Measurements from ENCODE around the gene PPP1R26. TPM values are rescaled to one million over a fixed set of nuclear protein-coding genes. Genes with fewer than 3 reads are reported as not detected.
"Not testable (repeated sequence)": the region's sequence is repeated elsewhere in the genome, so short reads cannot be mapped to it uniquely, and the experiment has no call there.

The PPP1R26 gene
- total and polyA plus RNA-seq, 5 donors from 2014 or later, result 0.05 to 2.5 (median 0.35) TPM; not detected in 1

DNA sequence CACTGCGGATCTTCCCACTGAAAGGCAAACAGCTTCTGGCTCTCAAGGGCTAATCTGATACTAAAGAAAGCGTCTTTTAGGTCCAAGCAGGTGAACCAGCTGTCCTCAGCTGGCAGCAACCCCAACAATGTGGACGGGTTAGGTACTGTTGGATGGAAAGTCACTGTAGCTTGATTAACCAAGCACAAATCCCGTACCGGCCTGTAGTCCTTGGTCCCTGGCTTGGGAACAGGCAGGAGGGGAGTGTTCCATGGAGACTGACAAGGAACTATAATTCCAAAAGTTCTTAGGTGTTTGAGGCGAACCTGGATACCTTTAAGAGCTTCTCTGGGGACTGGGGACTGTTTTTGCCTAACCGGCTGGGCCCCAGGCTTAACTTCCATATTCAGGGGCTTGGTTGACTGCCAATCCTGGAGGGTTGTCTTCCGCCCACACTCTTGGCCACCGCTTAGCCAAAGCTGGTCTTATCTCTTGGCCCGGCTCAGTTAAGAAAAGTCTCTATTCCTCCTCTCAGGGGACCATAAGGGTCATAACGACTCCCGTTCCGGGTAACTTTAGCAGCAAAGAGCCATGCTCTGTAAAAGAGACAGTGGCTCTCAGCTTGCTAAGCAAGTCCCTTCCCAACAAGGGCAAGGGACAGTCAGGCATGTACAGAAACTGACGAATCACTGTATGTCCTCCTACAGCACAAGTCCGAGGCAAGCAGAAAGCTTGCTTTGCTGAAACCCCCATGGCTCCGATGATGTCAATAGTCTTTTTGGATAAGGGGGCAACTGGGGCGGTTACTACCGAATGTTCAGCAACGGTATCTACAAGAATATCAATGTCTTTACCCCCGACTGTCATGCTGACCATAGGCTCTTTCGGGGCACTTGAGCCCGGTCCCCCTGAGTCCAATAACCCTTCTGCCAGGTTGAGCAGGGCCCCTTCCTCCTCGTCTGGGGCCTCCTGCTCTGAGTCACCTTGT lies 38.2 kb upstream of the PPP1R26 start:
- not testable (repeated sequence) for H3K9me3 Mint-ChIP-seq; DNase-seq; H3K27me3 ChIP-seq (ENCODE audit: control insufficient read depth, insufficient read depth, low read length); H3K36me3 ChIP-seq (ENCODE audit: control insufficient read depth, insufficient read depth, low read length); H3K36me3 Mint-ChIP-seq; H3K4me3 ChIP-seq (ENCODE audit: low read depth, low read length); H3K9me3 ChIP-seq (ENCODE audit: control insufficient read depth in 2 of 2, low read length in 2 of 2); ATAC-seq (ENCODE audit: low read depth in 2 of 2); H3K4me1 Mint-ChIP-seq; H3K4me3 Mint-ChIP-seq; H3K27ac Mint-ChIP-seq; H3K27ac ChIP-seq (ENCODE audit: insufficient read depth, low read length, poor library complexity, severe bottlenecking); H3K4me1 ChIP-seq (ENCODE audit: control insufficient read depth, insufficient read depth, low read length, poor library complexity, severe bottlenecking)
- peaks cover 15% of the 10 kb centered on the region for H3K27me3 Mint-ChIP-seq

DNA sequence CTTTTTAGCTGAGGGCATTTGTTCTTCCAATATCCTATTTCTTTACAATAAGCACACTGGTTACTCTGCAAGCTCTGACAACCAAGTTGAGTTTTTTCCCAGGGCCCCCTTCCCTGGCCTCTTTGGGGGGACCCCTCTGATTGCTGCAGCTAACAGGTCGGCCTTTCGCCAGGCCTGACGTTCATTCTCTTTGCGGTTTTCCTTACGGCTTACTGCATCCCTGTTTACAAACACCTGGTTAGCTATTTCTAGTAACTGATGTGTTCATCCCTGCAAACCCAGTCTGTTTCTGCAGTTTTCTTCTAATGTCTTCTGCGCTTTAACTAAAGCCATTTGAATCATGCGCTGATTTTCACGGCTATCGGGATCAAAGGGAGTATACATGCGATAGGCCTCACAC lies 37.5 kb upstream of the PPP1R26 start:
- H3K4me3 ChIP-seq (ENCODE audit: low read depth, low read length), result no peak overlapping the region
- no peak overlapping the region for H3K27ac ChIP-seq (ENCODE audit: insufficient read depth, low read length, poor library complexity, severe bottlenecking)
- H3K4me3 Mint-ChIP-seq, result no peak overlapping the region
- peaks cover 3 to 4% of the 10 kb centered on the region in 2 experiments for H3K9me3 ChIP-seq (ENCODE audit: control insufficient read depth in 2 of 2, low read length in 2 of 2)
- peaks cover 0 to 9% (median 4%) of the 10 kb centered on the region in 7 donors for H3K9me3 Mint-ChIP-seq
- H3K36me3 ChIP-seq (ENCODE audit: control insufficient read depth, insufficient read depth, low read length), result no peaks in the 10 kb centered on the region
- DNase-seq, result no peak
- no peaks in the 10 kb centered on the region for H3K27me3 ChIP-seq (ENCODE audit: control insufficient read depth, insufficient read depth, low read length)
- H3K36me3 Mint-ChIP-seq, result no peaks in the 10 kb centered on the region
- H3K4me1 Mint-ChIP-seq, result peaks cover 0 to 8% (median 2%) of the 10 kb centered on the region in 4 donors
- peaks cover 15% of the 10 kb centered on the region for H3K27me3 Mint-ChIP-seq
- ATAC-seq (ENCODE audit: low read depth in 2 of 2), result no peak
- peak overlapping the region in 1 of 3 donors; percentile 58 for H3K27ac Mint-ChIP-seq
- no peaks in the 10 kb centered on the region for H3K4me1 ChIP-seq (ENCODE audit: control insufficient read depth, insufficient read depth, low read length, poor library complexity, severe bottlenecking)

DNA sequence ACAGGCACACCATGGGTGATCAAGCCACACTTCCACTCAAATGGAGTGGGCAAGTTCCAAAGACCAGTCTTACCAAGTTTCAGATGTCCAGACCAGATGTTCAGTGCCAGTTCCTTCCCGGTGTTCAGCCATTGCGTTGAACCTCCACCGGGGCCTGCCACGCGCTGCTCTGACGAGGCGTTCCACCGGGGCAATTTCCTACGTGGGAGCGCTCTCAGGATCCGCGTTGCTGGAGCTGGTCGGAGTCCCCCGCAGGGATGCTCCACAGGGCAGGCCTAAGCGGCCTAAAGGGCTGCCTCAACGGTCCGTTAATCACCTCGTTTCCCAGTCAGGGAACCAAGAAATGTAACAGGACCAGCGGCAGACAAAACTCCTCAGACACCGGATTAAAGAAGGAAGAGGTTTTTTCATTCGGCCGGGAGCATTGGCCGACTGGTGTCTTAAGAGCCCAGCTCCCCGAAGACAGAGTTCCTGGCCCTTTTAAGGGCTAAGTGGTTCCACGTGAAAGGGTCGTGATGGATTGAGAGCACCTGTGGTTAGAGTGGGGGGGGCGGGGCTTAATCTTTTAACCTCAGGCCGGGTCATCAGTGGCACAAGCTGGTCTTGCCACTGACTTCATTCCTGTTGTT lies 35.7 kb upstream of the PPP1R26 start:
- Mint-ChIP-seq H3K36me3 (no peaks in the 10 kb centered on the region), H3K4me3 (no peak overlapping the region), H3K4me1 (peaks cover 0 to 10% (median 2%) of the 10 kb centered on the region in 4 donors), H3K27ac (no peak overlapping the region), H3K9me3 (peaks cover 0 to 5% (median 0%) of the 10 kb centered on the region in 7 donors), H3K27me3 (peaks cover 15% of the 10 kb centered on the region)
- ATAC-seq (ENCODE audit: low read depth in 2 of 2) (no peak), DNase-seq (no peak)
- Histone ChIP-seq H3K27me3 (ENCODE audit: control insufficient read depth, insufficient read depth, low read length) (no peaks in the 10 kb centered on the region), H3K4me3 (ENCODE audit: low read depth, low read length) (no peak overlapping the region), H3K9me3 (ENCODE audit: control insufficient read depth in 2 of 2, low read length in 2 of 2) (no peaks in the 10 kb centered on the region), H3K36me3 (ENCODE audit: control insufficient read depth, insufficient read depth, low read length) (no peaks in the 10 kb centered on the region), H3K4me1 (ENCODE audit: control insufficient read depth, insufficient read depth, low read length, poor library complexity, severe bottlenecking) (no peaks in the 10 kb centered on the region), H3K27ac (ENCODE audit: insufficient read depth, low read length, poor library complexity, severe bottlenecking) (no peak overlapping the region)

DNA sequence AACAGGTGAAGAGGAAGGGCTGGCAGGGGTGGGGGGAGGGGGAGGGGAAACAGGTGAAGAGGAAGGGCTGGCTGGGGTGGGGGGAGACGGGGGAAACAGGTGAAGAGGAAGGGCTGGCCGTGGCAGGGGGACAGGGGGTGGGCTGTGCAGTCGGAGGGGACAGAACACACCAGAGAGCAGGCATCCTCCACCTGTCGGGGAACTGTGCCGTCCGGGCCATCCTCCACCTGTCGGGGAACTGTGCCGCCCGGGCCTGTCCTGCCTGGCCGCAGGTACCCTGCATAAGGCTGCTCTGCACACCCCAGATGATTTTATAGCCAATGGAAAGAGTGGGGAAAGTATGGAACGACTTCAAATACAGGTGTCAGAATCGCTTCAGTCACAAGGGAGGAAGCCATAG lies 32.5 kb upstream of the PPP1R26 start:
- DNase-seq, result no peak
- no peaks in the 10 kb centered on the region for H3K36me3 ChIP-seq (ENCODE audit: control insufficient read depth, insufficient read depth, low read length)
- ATAC-seq (ENCODE audit: low read depth in 2 of 2), result no peak
- no peaks in the 10 kb centered on the region for H3K9me3 ChIP-seq (ENCODE audit: control insufficient read depth in 2 of 2, low read length in 2 of 2)
- peaks cover 0 to 10% (median 2%) of the 10 kb centered on the region in 4 donors for H3K4me1 Mint-ChIP-seq
- H3K4me3 Mint-ChIP-seq, result no peak overlapping the region
- H3K4me1 ChIP-seq (ENCODE audit: control insufficient read depth, insufficient read depth, low read length, poor library complexity, severe bottlenecking), result no peaks in the 10 kb centered on the region
- H3K9me3 Mint-ChIP-seq, result peaks cover 0 to 3% (median 0%) of the 10 kb centered on the region in 7 donors
- no peak overlapping the region for H3K27ac Mint-ChIP-seq
- H3K27ac ChIP-seq (ENCODE audit: insufficient read depth, low read length, poor library complexity, severe bottlenecking), result no peak overlapping the region
- no peak overlapping the region for H3K4me3 ChIP-seq (ENCODE audit: low read depth, low read length)
- no peaks in the 10 kb centered on the region for H3K27me3 ChIP-seq (ENCODE audit: control insufficient read depth, insufficient read depth, low read length)
- H3K27me3 Mint-ChIP-seq, result peaks cover 10% of the 10 kb centered on the region
- no peaks in the 10 kb centered on the region for H3K36me3 Mint-ChIP-seq

DNA sequence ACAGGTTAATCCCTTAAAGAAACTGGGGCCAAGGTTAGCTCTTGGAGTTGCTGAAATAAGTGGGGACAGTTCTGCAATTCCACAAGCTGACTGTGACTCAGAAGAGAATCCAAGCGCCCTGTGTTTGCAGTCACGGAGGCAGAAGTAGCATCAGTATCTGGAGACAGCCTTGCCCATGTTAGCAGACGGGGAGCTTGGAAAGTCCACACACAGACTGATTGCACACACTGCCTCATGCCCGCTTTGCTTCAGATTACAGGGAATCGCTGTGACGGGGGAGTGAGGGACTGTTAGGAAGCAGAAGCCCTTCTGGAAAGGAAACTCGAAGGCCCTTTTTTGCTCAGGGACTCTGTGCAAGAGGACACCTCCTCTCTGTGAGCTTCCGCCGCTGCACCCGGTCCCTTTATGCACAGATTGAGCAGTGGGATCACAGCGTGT lies 30.9 kb upstream of the PPP1R26 start:
- Histone ChIP-seq H3K36me3 (ENCODE audit: control insufficient read depth, insufficient read depth, low read length) (no peaks in the 10 kb centered on the region), H3K27ac (ENCODE audit: insufficient read depth, low read length, poor library complexity, severe bottlenecking) (no peak overlapping the region), H3K9me3 (ENCODE audit: control insufficient read depth in 2 of 2, low read length in 2 of 2) (no peaks in the 10 kb centered on the region), H3K4me1 (ENCODE audit: control insufficient read depth, insufficient read depth, low read length, poor library complexity, severe bottlenecking) (no peaks in the 10 kb centered on the region), H3K27me3 (ENCODE audit: control insufficient read depth, insufficient read depth, low read length) (no peaks in the 10 kb centered on the region), H3K4me3 (ENCODE audit: low read depth, low read length) (no peak overlapping the region)
- no peaks in the 10 kb centered on the region for H3K36me3 Mint-ChIP-seq
- DNase-seq (no peak), ATAC-seq (ENCODE audit: low read depth in 2 of 2) (no peak)
- H3K9me3 Mint-ChIP-seq, result peaks cover 0 to 2% (median 0%) of the 10 kb centered on the region in 7 donors
- H3K27ac Mint-ChIP-seq, result no peak overlapping the region
- no peak overlapping the region for H3K4me3 Mint-ChIP-seq
- peaks cover 11% of the 10 kb centered on the region for H3K27me3 Mint-ChIP-seq
- H3K4me1 Mint-ChIP-seq, result peaks cover 0 to 8% (median 2%) of the 10 kb centered on the region in 4 donors

DNA sequence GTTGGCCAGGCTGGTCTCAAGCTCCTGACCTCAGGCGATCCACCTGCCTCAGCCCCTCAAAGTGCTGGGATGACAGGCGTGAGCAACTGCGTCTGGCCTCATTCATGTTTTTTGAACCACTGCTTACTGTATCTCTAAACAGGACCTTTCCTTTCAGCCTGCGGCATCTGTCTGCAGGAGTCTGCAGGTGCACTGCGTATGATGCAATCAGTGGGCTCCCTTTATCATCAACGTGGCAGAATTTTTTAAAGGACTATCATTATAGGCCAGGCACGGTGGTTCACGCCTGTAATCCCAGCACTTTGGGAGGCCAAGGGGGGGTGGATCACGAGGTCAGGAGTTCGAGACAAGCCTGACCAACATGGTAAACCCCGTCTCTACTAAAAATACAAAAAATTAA lies 30.1 kb upstream of the PPP1R26 start:
- not testable (repeated sequence) for H3K36me3 ChIP-seq (ENCODE audit: control insufficient read depth, insufficient read depth, low read length); H3K27me3 ChIP-seq (ENCODE audit: control insufficient read depth, insufficient read depth, low read length); H3K4me1 Mint-ChIP-seq; H3K27ac Mint-ChIP-seq; ATAC-seq (ENCODE audit: low read depth in 2 of 2); H3K4me3 ChIP-seq (ENCODE audit: low read depth, low read length); H3K4me3 Mint-ChIP-seq; H3K9me3 Mint-ChIP-seq; DNase-seq; H3K27ac ChIP-seq (ENCODE audit: insufficient read depth, low read length, poor library complexity, severe bottlenecking); H3K36me3 Mint-ChIP-seq; H3K4me1 ChIP-seq (ENCODE audit: control insufficient read depth, insufficient read depth, low read length, poor library complexity, severe bottlenecking); H3K9me3 ChIP-seq (ENCODE audit: control insufficient read depth in 2 of 2, low read length in 2 of 2)
- H3K27me3 Mint-ChIP-seq, result peaks cover 18% of the 10 kb centered on the region

DNA sequence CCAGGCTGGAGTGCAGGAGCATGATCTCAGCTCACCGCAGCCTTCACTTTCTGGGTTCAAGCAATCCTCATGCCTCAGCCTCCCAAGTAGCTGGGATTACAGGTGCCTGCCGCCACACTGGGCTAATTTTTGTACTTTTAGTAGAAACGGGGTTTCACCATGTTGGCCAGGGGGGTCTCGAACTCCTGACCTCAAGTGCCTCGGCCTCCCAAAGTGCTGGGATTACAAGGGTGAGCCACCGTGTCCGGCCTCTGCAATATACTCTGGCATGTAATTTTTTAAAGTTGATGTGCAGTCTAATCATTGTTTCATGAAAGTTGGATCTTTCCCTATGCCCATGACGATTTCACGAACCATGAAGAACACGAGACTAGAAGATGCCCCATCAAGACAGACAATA lies 28.6 kb upstream of the PPP1R26 start:
- Histone ChIP-seq H3K27me3 (ENCODE audit: control insufficient read depth, insufficient read depth, low read length) (peaks cover 2% of the 10 kb centered on the region), H3K9me3 (ENCODE audit: control insufficient read depth in 2 of 2, low read length in 2 of 2) (no peaks in the 10 kb centered on the region), H3K27ac (ENCODE audit: insufficient read depth, low read length, poor library complexity, severe bottlenecking) (no peak overlapping the region), H3K4me3 (ENCODE audit: low read depth, low read length) (no peak overlapping the region), H3K36me3 (ENCODE audit: control insufficient read depth, insufficient read depth, low read length) (no peaks in the 10 kb centered on the region), H3K4me1 (ENCODE audit: control insufficient read depth, insufficient read depth, low read length, poor library complexity, severe bottlenecking) (no peaks in the 10 kb centered on the region)
- Mint-ChIP-seq H3K27ac (no peak overlapping the region), H3K9me3 (no peaks in the 10 kb centered on the region), H3K4me1 (peaks cover 0 to 4% (median under 1%) of the 10 kb centered on the region in 4 donors), H3K27me3 (peaks cover 25% of the 10 kb centered on the region), H3K4me3 (no peak overlapping the region), H3K36me3 (no peaks in the 10 kb centered on the region)
- no peak for ATAC-seq (ENCODE audit: low read depth in 2 of 2)
- DNase-seq, result no peak

Data from CD4-positive, CD25-positive, alpha-beta regulatory T cell (primary cell).